Vagina (tissue), 2 donors: ENCODE data around the gene KRTAP10-8.

Source experiments
- POLR2A ChIP-seq, 2 donors: fragments of 450-650 bp; IDR thresholded peaks; one replicate each; pipeline ENCODE4 v1.6.1; 2017; ENCODE audit warnings: antibody characterized with exemption in 2 of 2, mild to moderate bottlenecking in 2 of 2, moderate library complexity in 2 of 2
- POLR2AphosphoS5 ChIP-seq, 2 donors: sonication (generic); formaldehyde crosslinking; IDR thresholded peaks; one replicate each; pipeline ENCODE4 v1.9.0; 2017; ENCODE audit warnings: antibody characterized with exemption in 2 of 2, mild to moderate bottlenecking in 2 of 2, low read depth in 1 of 2; ENCODE audit not compliant: insufficient read depth in 1 of 2
- TF ChIP-seq, protein P1 (sequence below), 3 experiments: fragments of 450-650 bp in 2 of 3; fragments of 200-600 bp in 1 of 3; sonication (generic) in 1 of 3; IDR thresholded peaks; one replicate each; pipeline ENCODE4 v1.5.1; 2017 to 2019; ENCODE audit warnings: antibody characterized with exemption in 3 of 3, mild to moderate bottlenecking in 2 of 3, moderate library complexity in 2 of 3

DNA sequence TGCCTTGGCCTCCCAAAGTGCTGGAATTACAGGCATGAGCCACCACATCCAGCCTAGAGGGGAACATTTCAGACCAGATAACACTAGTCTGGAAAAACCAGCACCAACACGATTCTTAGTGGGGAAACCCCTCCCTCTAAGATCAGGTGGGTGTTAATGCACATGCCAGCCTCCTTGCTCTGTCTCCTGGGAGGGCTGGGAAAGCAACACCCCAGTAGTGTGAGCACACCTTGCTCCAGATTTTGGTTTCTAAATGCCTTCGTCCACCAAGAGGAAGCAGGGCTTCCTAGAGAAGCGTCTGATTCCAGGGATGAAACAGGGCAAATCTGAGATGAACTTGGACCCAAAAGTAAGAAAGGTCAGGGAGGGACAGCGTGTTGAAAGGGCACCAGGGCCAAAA is 40.6 kb upstream of the KRTAP10-8 start:
- TF ChIP-seq, protein P1, sequence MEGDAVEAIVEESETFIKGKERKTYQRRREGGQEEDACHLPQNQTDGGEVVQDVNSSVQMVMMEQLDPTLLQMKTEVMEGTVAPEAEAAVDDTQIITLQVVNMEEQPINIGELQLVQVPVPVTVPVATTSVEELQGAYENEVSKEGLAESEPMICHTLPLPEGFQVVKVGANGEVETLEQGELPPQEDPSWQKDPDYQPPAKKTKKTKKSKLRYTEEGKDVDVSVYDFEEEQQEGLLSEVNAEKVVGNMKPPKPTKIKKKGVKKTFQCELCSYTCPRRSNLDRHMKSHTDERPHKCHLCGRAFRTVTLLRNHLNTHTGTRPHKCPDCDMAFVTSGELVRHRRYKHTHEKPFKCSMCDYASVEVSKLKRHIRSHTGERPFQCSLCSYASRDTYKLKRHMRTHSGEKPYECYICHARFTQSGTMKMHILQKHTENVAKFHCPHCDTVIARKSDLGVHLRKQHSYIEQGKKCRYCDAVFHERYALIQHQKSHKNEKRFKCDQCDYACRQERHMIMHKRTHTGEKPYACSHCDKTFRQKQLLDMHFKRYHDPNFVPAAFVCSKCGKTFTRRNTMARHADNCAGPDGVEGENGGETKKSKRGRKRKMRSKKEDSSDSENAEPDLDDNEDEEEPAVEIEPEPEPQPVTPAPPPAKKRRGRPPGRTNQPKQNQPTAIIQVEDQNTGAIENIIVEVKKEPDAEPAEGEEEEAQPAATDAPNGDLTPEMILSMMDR (IDR thresholded peaks at IDR 0.05), result no peak
- no peak for TF ChIP-seq POLR2AphosphoS5 (IDR thresholded peaks at IDR 0.05; ENCODE audit: insufficient read depth in 1 of 2, low read depth in 1 of 2)
- no peak for TF ChIP-seq POLR2A (IDR thresholded peaks at IDR 0.05)
